Measurements from ENCODE around the gene LRRC4C.

DNA sequence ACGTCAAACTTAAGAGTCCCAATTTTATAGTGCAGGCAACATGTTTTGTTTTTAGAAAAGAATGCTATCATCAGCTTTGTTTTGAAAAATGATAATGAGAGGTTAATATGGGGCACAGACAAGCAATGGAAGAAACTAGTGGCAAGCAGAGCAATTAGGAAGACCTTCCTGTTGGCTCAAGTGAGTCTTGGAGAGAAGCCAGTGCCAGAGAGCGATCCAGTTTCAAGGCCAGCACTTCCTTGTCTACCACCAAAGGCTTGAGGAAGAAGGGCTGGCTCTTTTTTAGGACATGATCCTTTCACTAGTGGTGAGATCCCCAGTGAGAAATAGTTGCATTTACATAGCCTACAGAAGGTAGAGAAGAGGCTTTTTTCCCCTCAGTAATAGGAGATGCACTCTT, 1340.7 kb downstream of the LRRC4C start:
- TF ChIP-seq, protein P1, sequence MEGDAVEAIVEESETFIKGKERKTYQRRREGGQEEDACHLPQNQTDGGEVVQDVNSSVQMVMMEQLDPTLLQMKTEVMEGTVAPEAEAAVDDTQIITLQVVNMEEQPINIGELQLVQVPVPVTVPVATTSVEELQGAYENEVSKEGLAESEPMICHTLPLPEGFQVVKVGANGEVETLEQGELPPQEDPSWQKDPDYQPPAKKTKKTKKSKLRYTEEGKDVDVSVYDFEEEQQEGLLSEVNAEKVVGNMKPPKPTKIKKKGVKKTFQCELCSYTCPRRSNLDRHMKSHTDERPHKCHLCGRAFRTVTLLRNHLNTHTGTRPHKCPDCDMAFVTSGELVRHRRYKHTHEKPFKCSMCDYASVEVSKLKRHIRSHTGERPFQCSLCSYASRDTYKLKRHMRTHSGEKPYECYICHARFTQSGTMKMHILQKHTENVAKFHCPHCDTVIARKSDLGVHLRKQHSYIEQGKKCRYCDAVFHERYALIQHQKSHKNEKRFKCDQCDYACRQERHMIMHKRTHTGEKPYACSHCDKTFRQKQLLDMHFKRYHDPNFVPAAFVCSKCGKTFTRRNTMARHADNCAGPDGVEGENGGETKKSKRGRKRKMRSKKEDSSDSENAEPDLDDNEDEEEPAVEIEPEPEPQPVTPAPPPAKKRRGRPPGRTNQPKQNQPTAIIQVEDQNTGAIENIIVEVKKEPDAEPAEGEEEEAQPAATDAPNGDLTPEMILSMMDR (IDR thresholded peaks at IDR 0.05): no peak
- TF ChIP-seq POLR2AphosphoS5 (IDR thresholded peaks at IDR 0.05; ENCODE audit: low read depth, low read length) (no peak), TCF7L2 (IDR thresholded peaks at IDR 0.05; ENCODE audit: low read depth, low read length) (no peak)

Measured in Panc1 (cell line).